NCI-H2227 treated with DMSO at 0.1 percent for 48 hours (cell line): ENCODE measurements around the gene FZD10.

Source experiments
- DNase-seq: peaks from one replicate; lab custom pipeline; 2025; lab: John Stamatoyannopoulos, UW

Gene FZD10

DNA sequence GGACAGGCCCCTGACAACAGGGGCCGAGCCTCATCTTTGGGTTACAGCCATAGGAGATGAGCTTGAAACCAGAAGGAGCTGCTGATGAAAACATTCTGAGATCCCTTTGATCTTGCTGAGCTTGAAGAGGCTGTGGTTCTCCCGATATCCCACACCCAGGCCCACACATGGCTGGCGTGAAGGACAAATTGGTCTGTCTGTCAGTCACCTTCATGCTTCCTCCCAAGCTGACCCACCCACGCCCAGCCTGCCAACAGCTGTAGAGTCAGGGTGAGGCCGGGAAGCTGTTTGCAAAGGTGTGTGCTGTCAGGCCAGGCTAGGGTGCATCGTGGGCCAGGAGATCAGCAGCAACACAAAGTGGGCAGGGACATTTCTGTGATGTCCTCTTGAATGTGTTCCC lies 43.2 kb downstream of the FZD10 start:
- no peak for DNase-seq

- DNase-seq: no peak
Measured at GRCh38 chr12:130212384-130212989, 50.2 kb downstream of the FZD10 start.

- DNase-seq: no peak
Measured at GRCh38 chr12:130213249-130213648, 51.0 kb downstream of the FZD10 start.

- no peak for DNase-seq
Measured at GRCh38 chr12:130214686-130215395, 52.6 kb downstream of the FZD10 start.
